GM12891 (cell line): ENCODE results near the gene CYSRT1.

ENCODE experiments used
- POLR2A ChIP-seq: IDR thresholded peaks from 2 replicates; pipeline ENCODE4 v1.6.1; 2011; ENCODE audit warnings: low read depth, low read length, control low read depth
- POLR2AphosphoS5 ChIP-seq: IDR thresholded peaks from 2 replicates; pipeline ENCODE4 v1.6.1; 2011; ENCODE audit warnings: low read depth, low read length, control low read depth
- POU2F2 ChIP-seq: IDR thresholded peaks from 2 replicates; pipeline ENCODE4 v1.6.1; 2011; ENCODE audit warnings: low read depth, mild to moderate bottlenecking, control low read depth, low read length, moderate library complexity
- SPI1 ChIP-seq: IDR thresholded peaks from 2 replicates; pipeline ENCODE4 v1.6.1; 2011; ENCODE audit warnings: low read depth, low read length, control low read depth
- TAF1 ChIP-seq: IDR thresholded peaks from 2 replicates; pipeline ENCODE4 v1.6.1; 2011; ENCODE audit warnings: low read depth, low read length, control low read depth

DNA sequence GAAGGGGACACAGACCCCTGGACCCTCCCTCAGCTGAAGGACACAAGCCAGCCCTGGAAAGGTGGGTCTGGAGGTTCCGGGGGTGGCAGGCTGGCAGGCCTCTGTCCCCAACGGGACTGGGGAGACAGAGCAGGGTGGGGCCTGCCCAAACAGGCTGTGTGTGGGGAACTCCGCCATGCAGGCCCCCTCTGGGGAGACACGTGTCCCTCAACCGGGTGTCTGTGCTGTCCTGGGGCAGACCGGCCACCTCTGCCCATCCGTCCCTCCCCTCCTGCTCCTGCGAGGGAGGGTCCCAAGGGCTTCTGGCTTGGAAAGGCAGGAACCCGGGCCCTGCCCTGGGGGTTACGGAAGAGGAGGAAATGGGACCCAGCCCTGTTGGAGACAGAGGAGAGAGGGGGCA, 7.1 kb downstream of the CYSRT1 start:
- TF ChIP-seq POLR2A (no peak), POLR2AphosphoS5 (no peak), TAF1 (no peak), POU2F2 (no peak), SPI1 (no peak)
